D721Med (cell line): ENCODE results near the gene PNRC2.

ENCODE experiments used
- DNase-seq: peaks from one replicate; pipeline ENCODE4 v3.0.0; 2011; ENCODE audit warnings: low spot score; ENCODE audit not compliant: insufficient read length
- FAIRE-seq: peaks from 2 replicates; lab custom pipeline; 2011; peaks lifted over from hg19 to GRCh38; lab: Jason Lieb, UNC
- CTCF ChIP-seq: IDR thresholded peaks from 2 replicates; pipeline ENCODE4 v1.5.1; 2012; ENCODE audit warnings: mild to moderate bottlenecking, control low read depth; ENCODE audit not compliant: insufficient read depth; ENCODE audit errors: missing control alignments

The PNRC2 gene

GRCh38 chr1:23996700-23997229 lies 37.1 kb downstream of the PNRC2 start:
- TF ChIP-seq CTCF: no peak
- FAIRE-seq (no peak), DNase-seq (no peak)

GRCh38 chr1:23997812-23998211 lies 38.2 kb downstream of the PNRC2 start:
- no peak for DNase-seq
- FAIRE-seq: no peak
- TF ChIP-seq CTCF: no peak

GRCh38 chr1:23999156-23999671 lies 39.6 kb downstream of the PNRC2 start:
- no peak for TF ChIP-seq CTCF
- FAIRE-seq: no peak

GRCh38 chr1:24002695-24003094 lies 43.1 kb downstream of the PNRC2 start:
- FAIRE-seq: no peak
- no peak for TF ChIP-seq CTCF

More at GRCh38 chr1:23999156-23999671, 39.6 kb downstream of the PNRC2 start:
- no peak for DNase-seq

GRCh38 chr1:24003331-24003972 lies 43.8 kb downstream of the PNRC2 start:
- DNase-seq (no peak), FAIRE-seq (no peak)

More at GRCh38 chr1:24002695-24003094, 43.1 kb downstream of the PNRC2 start:
- no peak for DNase-seq

GRCh38 chr1:24004132-24004531 lies 44.5 kb downstream of the PNRC2 start:
- no peak for FAIRE-seq

More at GRCh38 chr1:24003331-24003972, 43.8 kb downstream of the PNRC2 start:
- TF ChIP-seq CTCF: no peak

More at GRCh38 chr1:24004132-24004531, 44.5 kb downstream of the PNRC2 start:
- no peak for TF ChIP-seq CTCF
- no peak for DNase-seq
